ENCODE measurements around the gene DPAGT1.
A peak's percentile ranks its signal among the peaks of the same experiment; 100 is the strongest.

Gene DPAGT1

DNA sequence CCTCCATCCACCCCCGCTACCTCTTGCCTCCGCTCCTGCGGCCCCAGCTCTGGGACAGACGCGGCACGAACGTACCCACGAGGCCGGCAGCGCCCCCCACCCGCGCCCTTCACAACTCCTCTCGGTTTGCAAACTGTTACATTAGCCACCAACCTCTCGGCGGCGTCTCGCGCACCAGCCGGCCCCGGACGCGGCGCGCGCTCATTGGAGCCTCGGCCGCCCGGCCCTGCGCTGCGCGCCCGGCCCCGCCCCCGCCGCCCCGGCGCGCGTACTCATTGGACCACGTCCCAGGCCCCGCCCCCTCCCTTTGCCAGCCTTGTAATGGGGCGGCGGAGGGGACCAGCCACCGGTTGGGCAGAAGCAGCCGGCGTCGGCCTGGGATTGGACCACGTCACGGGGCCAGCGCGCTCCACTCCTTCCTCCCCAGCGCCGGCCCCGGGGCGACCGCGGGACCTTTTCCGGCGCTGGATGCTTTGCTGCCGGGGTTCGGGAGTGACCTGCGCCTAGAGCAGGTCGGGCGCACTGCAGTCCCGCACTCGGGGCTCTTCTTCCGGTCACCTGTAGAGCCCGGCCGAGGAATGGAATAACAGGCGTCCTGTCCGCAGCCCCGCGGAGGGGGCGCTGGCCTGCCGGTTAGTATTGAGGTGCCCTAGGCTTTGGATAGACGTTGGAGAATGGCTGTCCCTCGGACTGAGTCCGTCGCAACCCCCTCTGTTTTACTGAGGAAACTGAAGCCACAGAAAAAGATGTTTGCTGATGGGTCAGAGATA lies 44.5 kb downstream of the DPAGT1 start, which contains the start of gene HYOU1:
Gene HYOU1, minus strand, starts transcription at position 206 of the 770 bp plus-strand sequence. CDS start 1,045 bp downstream, outside the sequence.
- DNase-seq (ENCODE audit: low read depth in 2 of 2), result peak; percentile 96 to 98

DNA sequence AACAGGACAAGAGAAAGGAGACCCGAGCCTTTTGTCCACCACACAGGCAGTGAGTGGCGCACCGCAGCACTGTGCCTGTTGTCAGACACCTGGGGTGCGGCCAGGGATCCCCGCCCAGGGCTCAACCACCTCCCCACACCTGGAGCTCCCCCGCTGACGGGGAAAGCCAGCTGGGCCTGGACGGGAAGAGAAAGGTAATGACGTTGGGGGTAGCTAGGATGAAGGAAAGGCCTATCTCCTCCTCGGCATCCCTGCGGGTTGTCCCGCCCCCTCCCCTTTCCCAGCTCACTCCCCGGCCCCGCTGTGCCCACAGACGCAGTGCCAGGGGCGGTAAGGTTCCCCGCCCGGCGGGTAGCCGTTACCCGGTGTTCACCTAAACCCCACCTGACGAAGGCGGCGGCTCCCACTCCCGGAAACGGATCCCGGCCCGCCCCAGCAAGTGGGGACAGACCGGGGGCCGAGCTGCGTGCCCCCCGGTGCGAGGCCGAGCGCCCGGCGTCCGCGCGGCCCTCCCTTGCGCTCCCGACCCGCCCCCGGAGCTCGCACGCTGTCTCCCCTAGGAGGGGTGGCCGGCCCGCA lies 45.1 kb downstream of the DPAGT1 start:
- DNase-seq (ENCODE audit: low read depth in 2 of 2), result peak; percentile 18 to 21

DNA sequence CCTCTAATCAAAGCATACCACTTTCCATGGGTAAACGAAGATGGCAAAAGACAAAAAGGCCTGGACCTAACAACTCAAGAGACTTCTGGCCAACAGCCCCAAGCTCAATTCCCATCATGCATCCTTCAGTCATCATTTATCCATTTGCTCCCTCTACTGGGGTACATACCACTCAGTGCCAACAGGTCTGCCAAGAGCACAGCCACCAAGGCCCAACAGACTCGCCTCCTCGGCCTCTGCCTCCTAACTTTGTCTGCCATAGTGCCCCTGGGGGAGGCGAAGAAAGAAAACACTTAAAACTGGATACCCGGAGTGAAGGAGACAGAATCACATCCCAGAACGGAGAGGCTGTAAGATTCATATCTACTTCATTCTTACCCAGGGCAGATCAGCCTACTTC lies 45.8 kb downstream of the DPAGT1 start:
- DNase-seq (ENCODE audit: low read depth in 2 of 2), result no peak

DNA sequence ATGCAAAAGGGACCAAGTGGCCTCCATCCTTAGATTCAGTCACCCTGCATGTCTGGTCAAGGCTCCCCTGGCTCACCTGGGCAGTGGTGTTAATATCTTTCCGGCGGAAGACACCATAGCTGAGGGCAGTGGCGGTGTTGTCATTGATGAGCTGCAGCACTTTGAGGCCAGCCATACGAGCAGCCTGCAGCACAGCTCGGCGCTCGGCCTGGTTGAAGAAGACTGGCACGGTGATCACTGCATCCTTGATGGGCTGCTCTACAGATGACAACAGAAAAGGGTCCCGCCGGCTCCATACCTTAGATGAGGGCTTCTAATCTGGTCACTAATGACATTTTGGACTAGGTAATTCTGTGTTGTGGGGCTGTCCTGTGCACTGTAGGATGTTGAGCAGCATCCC lies 47.2 kb downstream of the DPAGT1 start:
- no peak for DNase-seq (ENCODE audit: low read depth in 2 of 2)

DNA sequence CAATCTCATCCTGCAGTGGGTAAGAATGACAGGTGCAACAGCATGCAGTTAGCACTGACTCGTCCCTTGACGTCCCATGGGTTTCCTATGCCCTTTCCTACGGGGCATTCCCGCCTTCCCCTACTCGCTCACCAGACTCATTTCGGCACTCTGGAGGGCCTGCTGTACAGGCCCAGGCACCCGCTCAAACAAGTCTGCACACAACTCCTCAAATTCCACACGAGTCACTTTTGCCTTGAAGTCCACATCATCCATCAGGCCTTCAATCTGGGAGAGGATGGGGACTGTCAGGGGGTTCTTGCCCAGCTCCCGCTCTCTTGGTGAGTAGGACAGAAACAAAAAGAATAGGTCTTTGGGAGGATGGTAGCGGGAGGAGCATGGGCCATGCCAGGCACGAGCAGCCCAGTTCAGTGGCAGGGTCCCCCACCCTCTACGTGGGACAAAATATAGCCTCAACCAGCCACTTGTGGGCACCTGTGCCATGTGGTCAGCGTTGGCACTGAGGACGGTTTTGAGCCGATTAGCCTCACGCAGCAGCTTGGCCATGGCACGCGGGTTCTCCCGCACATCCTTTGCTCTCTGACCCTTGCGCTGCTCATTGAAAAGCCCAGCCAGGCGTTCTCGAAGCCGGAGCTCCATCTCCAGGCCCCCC lies 49.4 kb downstream of the DPAGT1 start:
- DNase-seq (ENCODE audit: low read depth in 2 of 2), result no peak

DNA sequence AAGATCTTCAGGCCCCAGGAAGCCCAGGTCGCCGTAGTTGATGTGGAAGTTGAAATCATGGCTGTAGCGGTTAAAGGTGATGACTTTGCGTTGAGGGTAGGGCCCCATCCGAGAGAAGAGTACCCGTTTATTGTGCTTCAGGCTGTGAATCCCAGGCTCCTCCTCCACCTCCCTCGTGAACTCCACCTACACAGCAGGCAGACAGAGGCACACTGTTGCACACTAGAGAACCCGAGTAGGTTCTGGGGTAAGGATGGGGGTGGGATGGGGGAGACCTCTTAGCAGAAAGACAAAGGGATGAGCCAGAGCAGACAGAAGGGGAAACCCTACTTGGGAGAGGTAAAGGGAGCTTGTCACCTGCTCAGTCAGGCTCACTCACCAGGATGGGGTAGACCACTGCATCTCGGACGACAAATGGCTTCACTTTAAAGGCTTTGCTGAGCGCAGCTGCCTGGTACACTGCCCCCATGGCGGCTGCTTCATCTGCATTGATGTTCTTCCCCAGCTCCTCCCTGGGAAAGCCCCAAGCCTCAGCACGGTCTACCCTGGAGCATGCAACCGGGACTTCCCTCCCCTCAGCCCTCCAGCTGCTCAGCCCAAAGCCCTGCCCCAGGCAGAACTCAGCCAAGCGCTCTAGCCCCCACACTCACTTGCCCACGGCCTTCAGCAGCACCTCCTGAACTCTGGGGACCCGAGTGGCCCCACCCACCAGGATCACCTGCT lies 50.1 kb downstream of the DPAGT1 start:
- DNase-seq (ENCODE audit: low read depth in 2 of 2), result no peak

DNA sequence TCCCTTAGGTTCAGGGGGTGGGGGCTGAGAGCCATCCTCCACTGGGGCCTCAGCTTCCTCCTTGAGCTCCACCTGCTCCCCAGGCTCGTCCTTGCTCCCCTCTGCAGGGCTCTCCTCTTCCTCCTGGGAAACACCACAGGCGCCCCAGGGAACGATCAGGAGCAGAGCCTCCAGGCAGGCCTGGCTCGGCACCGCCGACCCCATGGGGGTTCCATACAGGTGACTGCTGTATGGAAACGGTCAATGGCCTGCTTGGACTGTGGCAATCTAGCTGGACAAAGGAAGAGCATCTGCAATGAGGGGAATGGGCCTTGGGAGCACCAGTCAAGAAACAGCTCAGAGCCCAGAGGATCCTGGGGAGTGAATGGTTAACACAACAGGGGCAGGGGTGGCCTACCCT lies 52.6 kb downstream of the DPAGT1 start:
- no peak for DNase-seq (ENCODE audit: low read depth in 2 of 2)

DNA sequence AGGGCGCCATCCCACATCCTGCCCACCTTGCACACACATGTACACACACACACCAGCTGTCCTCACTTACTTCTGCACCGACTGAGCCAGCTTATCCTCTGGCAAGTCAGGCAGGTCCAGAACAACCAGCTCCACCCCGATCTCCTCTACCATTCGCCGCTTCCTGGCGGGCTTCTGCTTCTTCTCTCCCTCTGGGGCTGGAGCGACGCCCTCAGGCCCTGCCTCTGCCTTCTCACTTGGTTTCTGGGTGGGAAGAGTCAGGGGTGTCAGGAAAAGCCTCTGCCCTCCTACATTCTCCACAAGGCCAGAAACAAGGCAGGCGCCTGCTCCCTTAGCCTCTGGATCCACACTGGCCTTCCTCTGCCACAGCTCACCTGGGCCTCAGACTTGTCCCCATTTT lies 53.0 kb downstream of the DPAGT1 start:
- no peak for DNase-seq (ENCODE audit: low read depth in 2 of 2)

DNA sequence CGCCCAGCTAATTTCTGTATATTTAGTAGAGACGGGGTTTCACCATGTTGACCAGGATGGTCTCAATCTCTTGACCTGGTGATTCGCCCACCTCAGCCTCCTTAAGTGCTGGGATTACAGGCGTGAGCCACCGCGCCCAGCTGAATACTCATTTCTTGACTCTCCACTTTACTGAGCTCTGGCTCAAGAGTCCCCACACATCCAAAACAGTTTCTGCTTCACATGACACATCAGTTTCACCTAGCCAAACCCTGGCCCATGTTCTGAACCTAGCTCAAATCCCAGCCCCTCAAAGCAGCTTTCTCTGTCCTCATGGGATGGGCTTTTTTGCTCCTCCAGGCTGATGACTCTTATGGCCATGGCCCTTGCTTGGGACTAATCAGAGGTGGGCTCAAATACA lies 54.4 kb downstream of the DPAGT1 start:
- no peak for DNase-seq (ENCODE audit: low read depth in 2 of 2)

Data from stimulated activated CD8-positive, alpha-beta memory T cell treated with anti-CD3 and anti-CD28 coated beads, Interleukin-15, amount 100 ng/mL, for 4 hours (primary cell).